Colonic mucosa (tissue), 4 donors: ENCODE measurements around the gene ZBTB17. TPM values are rescaled to one million over a fixed set of nuclear protein-coding genes. Genes with fewer than 3 reads are reported as not detected.
A peak's percentile ranks its signal among the peaks of the same experiment; 100 is the strongest.

Experiments used
- DNase-seq: peaks from one replicate; pipeline ENCODE4 v3.0.0-alpha.2; 2020
- H3K27ac ChIP-seq: fragments of 200-600 bp; one replicate; pipeline ENCODE4 v1.8.0; 2021
- H3K27me3 ChIP-seq: fragments of 200-600 bp; one replicate; pipeline ENCODE4 v1.8.0; 2021
- H3K36me3 ChIP-seq: fragments of 200-600 bp; one replicate; pipeline ENCODE4 v1.8.0; 2021
- H3K4me1 ChIP-seq: fragments of 200-600 bp; one replicate; pipeline ENCODE4 v1.8.0; 2021; ENCODE audit warnings: mild to moderate bottlenecking
- H3K4me3 ChIP-seq: fragments of 200-600 bp; one replicate; pipeline ENCODE4 v1.8.0; 2021
- H3K9ac ChIP-seq, 2 donors: one replicate each; pipeline ENCODE4 v1.7.0; 2013; ENCODE audit warnings: control low read depth in 2 of 2, low read depth in 2 of 2, low read length in 2 of 2
- H3K9me3 ChIP-seq: fragments of 200-600 bp; one replicate; pipeline ENCODE4 v1.8.0; 2021
- CTCF ChIP-seq: fragments of 200-600 bp; IDR thresholded peaks from one replicate; pipeline ENCODE4 v1.8.0; 2022; ENCODE audit warnings: antibody characterized with exemption, mild to moderate bottlenecking
- intact Hi-C: fragments of 100-400 bp; cut with DNase I; formaldehyde crosslinking; loops from one replicate; pipeline ENCODE4 v1.14.1; 2022
- total RNA-seq, 2 donors: library from RNA; stranded (reverse); fragmentation: NEBNext Ultra II Directional in 1 of 2; extraction: Animal tissue kit (Norgen Biotek cat#: 25700) in 1 of 2; gene quantifications; one replicate each; pipeline ENCODE4 v1.2.1, GENCODE V29; 2021
- donor health status: healthy.
- donor health status: DM: no; HTN: no; CAD: no.
- donor health status: DM: no; HTN: no; CAD: no.

The ZBTB17 gene
- total RNA-seq, 2 donors from 2014 or later = 24.9 to 36.3 TPM

GRCh38 chr1:15949453-15950245 is 26.3 kb downstream of the ZBTB17 start:
- Histone ChIP-seq H3K9ac (peak overlapping the region; percentile 29 to 48), H3K9me3 (no peaks in the 10 kb centered on the region), H3K4me3 (no peak overlapping the region), H3K36me3 (peaks cover 10% of the 10 kb centered on the region), H3K27me3 (no peaks in the 10 kb centered on the region), H3K4me1 (peaks cover 7% of the 10 kb centered on the region), H3K27ac (peak overlapping the region; percentile 69)
- intact Hi-C loops = no loop called here
- no peak for TF ChIP-seq CTCF
- peak; percentile 73 for DNase-seq

DNA sequence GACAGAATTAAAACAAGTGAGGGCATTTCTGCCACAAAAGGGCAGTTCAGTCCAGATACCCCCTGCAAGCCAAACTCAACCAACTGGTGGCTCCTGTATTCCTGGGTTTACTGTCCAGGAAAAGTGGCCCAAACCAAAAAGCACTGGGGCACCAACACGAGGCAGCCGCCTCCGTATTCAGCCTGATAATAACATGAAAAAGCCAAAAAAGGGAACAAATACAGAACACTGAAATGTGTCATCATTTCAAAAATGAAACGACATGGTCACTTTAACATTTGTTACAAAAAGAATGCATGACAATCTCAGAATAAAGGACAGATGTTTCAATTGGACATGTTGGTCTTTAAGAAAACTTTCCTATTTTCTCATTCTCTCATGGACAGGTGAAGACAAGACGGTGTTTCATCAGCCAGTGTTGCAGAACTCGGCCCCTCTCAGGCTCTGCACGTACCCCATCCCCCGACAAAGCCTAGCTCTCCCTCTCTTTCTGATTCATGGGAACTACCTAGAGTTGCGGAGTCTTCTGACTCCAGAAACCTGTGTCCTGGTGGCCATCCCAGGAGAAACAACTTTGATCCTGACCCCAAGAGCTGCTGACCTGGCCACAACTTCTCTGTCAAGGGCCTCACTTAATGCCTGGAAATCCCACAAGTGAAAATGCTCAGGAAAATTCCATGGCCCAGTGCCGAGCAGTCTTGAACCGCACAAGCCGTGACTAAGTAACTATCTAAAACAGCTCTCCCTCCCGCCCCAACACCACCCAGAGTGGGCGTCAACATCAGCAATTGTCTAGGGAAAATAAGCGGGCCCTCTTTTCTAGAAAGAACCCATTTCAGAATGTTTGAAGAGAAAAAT is 27.1 kb downstream of the ZBTB17 start:
- TF ChIP-seq CTCF = no peak
- Histone ChIP-seq H3K4me1 (peaks cover 7% of the 10 kb centered on the region), H3K27ac (peak overlapping the region; percentile 69), H3K36me3 (peaks cover 16% of the 10 kb centered on the region), H3K9ac (peak overlapping the region in 1 of 2 donors; percentile 48), H3K9me3 (no peaks in the 10 kb centered on the region), H3K27me3 (no peaks in the 10 kb centered on the region), H3K4me3 (no peak overlapping the region)
- intact Hi-C loops = no loop called here
- DNase-seq = peak; percentile 53

DNA sequence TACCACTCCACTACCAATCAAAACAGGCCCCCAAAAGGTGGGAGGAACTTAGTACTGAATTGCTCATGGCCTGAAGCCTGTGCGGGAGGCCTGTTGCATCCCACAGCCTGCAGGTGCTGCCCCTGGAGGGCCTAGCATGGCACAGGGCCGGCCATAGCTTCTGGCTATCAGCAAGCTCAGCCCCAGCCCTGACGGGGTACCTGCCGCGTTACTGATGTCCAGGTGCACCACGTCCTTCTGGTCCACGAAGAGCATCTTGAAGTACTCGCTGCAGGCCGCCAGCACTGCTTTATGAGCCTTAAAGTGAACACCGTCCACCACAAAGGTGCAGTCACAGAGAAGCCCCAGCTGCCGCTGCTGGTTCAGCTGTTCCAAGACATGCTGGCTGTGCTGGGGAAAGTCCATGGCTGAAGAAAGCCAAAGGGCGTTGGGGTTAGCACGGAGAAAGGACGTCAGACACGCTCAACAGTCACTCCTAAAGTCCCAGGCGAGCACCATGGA is 27.8 kb downstream of the ZBTB17 start:
- Histone ChIP-seq H3K9me3 (no peaks in the 10 kb centered on the region), H3K9ac (no peak overlapping the region), H3K4me3 (no peak overlapping the region), H3K27me3 (no peaks in the 10 kb centered on the region), H3K4me1 (peaks cover 7% of the 10 kb centered on the region), H3K36me3 (peaks cover 21% of the 10 kb centered on the region), H3K27ac (peak overlapping the region; percentile 69)
- intact Hi-C loops = no loop called here
- TF ChIP-seq CTCF = no peak
- no peak for DNase-seq

- H3K27ac ChIP-seq = no peak overlapping the region
- peaks cover 7% of the 10 kb centered on the region for H3K4me1 ChIP-seq
- no peak overlapping the region for H3K9ac ChIP-seq
- no peak for DNase-seq
- no peak overlapping the region for H3K4me3 ChIP-seq
- H3K36me3 ChIP-seq = peaks cover 26% of the 10 kb centered on the region
- intact Hi-C loops = no loop called here
- no peaks in the 10 kb centered on the region for H3K9me3 ChIP-seq
- H3K27me3 ChIP-seq = no peaks in the 10 kb centered on the region
- no peak for TF ChIP-seq CTCF
Observed at GRCh38 chr1:15947382-15948090, 28.4 kb downstream of the ZBTB17 start.
